ENCODE results near the gene KCNQ1. TPM values are rescaled to one million over a fixed set of nuclear protein-coding genes. Genes with fewer than 3 reads are reported as not detected.

Gene KCNQ1
- total and polyA plus RNA-seq, 2 experiments from 2014 or later, result not detected

GRCh38 chr11:2419638-2420501 lies 24.9 kb upstream of the KCNQ1 start:
- H3K9me2 ChIP-seq (ENCODE audit: insufficient read depth), result no peaks in the 10 kb centered on the region
- no peak for TF ChIP-seq EZH2phosphoT487 (IDR thresholded peaks at IDR 0.05; ENCODE audit: insufficient read depth, low read depth)
- no peak for TF ChIP-seq EZH2 (IDR thresholded peaks at IDR 0.05; ENCODE audit: insufficient read depth, poor library complexity, severe bottlenecking)
- no peak overlapping the region for H3K4me3 ChIP-seq
- no peak overlapping the region for H3K9ac ChIP-seq
- no peak overlapping the region for H3K4me2 ChIP-seq (ENCODE audit: unreplicated experiment)
- no peaks in the 10 kb centered on the region for H3K4me1 ChIP-seq (ENCODE audit: insufficient read depth)
- peak overlapping the region; percentile 74 for H2AFZ ChIP-seq
- in situ Hi-C loops (cut with MboI), result loop anchor here (5.0 to 10.0 kb wide), 2 partner anchors 125 to 218 kb away; no protein-coding TSS in a partner anchor
- WGBS, 2 experiments (ENCODE audit: low coverage in 1 of 2, low lambda C conversion rate in 2 of 2, missing lambda C conversion rate in 2 of 2), result 36 to 38% methylated on average over 30 to 35 of the region's 36 CpGs
- no peak overlapping the region for H3K27ac ChIP-seq
- no peaks in the 10 kb centered on the region for H3K36me3 ChIP-seq (ENCODE audit: low read depth)
- no peaks in the 10 kb centered on the region; the same call in 1 of the 2 replicates for H3K27me3 ChIP-seq (replicated peaks; ENCODE audit: insufficient read depth)
- H4K20me1 ChIP-seq (ENCODE audit: insufficient read depth), result no peaks in the 10 kb centered on the region
- no peaks in the 10 kb centered on the region for H3F3A ChIP-seq (ENCODE audit: insufficient read depth)
- no peaks in the 10 kb centered on the region for H3K79me2 ChIP-seq (ENCODE audit: insufficient read depth)
- H3K9me3 ChIP-seq (ENCODE audit: low read depth), result no peaks in the 10 kb centered on the region
- peak; percentile 89 for DNase-seq

DNA sequence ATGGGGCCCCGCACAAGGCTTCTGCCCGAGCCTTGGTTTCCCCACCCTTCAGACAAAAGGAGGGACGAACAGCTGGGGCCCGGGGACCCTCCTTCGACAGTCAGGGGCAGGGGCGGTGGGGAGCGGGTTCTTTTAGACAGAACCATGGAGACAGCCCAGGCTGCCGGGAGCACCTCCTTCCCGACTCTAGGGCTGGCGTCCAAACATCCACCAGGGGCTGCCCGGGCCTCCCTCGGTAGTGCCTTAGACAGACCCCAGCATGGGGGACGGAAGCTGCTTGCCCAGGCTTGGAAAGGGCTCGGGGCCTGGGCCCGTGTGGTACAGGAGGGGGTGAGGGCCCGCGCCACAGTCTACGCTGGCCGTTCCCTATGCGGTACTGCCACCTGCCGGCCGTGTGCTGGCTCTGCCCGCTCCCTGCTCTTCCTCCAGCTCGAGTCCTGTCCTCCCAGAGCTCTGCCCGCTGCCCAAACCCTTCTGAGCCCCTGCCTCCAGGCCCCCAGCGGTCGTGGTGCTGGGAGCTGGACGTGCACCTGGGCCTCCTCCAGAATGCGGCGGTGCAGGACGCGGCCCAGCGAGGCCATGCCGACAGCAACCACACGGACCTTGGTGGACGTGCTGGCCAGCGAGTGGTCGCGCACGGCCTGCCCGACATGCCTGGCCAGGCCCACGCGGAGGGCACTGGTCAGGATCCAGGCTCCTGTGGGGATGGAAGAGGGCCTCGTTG lies 24.1 kb upstream of the KCNQ1 start:
- Histone ChIP-seq H3K27ac (no peak overlapping the region), H3K4me1 (ENCODE audit: insufficient read depth) (no peaks in the 10 kb centered on the region), H3K79me2 (ENCODE audit: insufficient read depth) (no peaks in the 10 kb centered on the region), H3K4me3 (no peak overlapping the region), H3K36me3 (ENCODE audit: low read depth) (no peaks in the 10 kb centered on the region), H4K20me1 (ENCODE audit: insufficient read depth) (no peaks in the 10 kb centered on the region), H3K27me3 (replicated peaks; ENCODE audit: insufficient read depth) (no peaks in the 10 kb centered on the region; the same call in 1 of the 2 replicates), H3F3A (ENCODE audit: insufficient read depth) (no peaks in the 10 kb centered on the region), H3K9me3 (ENCODE audit: low read depth) (no peaks in the 10 kb centered on the region), H2AFZ (peak overlapping the region; percentile 74), H3K4me2 (ENCODE audit: unreplicated experiment) (no peak overlapping the region), H3K9me2 (ENCODE audit: insufficient read depth) (no peaks in the 10 kb centered on the region), H3K9ac (no peak overlapping the region)
- peak; percentile 85 for DNase-seq
- in situ Hi-C loops (cut with MboI), result loop anchor here (5.0 to 10.0 kb wide), 2 partner anchors 126 to 218 kb away; no protein-coding TSS in a partner anchor
- WGBS, 2 experiments (ENCODE audit: low coverage in 1 of 2, low lambda C conversion rate in 2 of 2, missing lambda C conversion rate in 2 of 2), result 8 to 9% methylated on average over 41 to 44 of the region's 44 CpGs
- no peak for TF ChIP-seq EZH2 (IDR thresholded peaks at IDR 0.05; ENCODE audit: insufficient read depth, poor library complexity, severe bottlenecking)
- TF ChIP-seq EZH2phosphoT487 (IDR thresholded peaks at IDR 0.05; ENCODE audit: insufficient read depth, low read depth), result no peak

GRCh38 chr11:2421226-2421994 lies 23.4 kb upstream of the KCNQ1 start:
- Histone ChIP-seq H3K79me2 (ENCODE audit: insufficient read depth) (no peaks in the 10 kb centered on the region), H4K20me1 (ENCODE audit: insufficient read depth) (no peaks in the 10 kb centered on the region), H3K4me2 (ENCODE audit: unreplicated experiment) (no peak overlapping the region), H3K4me3 (no peak overlapping the region), H3K36me3 (ENCODE audit: low read depth) (no peaks in the 10 kb centered on the region), H3K9me3 (ENCODE audit: low read depth) (no peaks in the 10 kb centered on the region), H3F3A (ENCODE audit: insufficient read depth) (no peaks in the 10 kb centered on the region), H3K9ac (no peak overlapping the region), H3K9me2 (ENCODE audit: insufficient read depth) (no peaks in the 10 kb centered on the region), H3K4me1 (ENCODE audit: insufficient read depth) (no peaks in the 10 kb centered on the region), H3K27ac (no peak overlapping the region), H2AFZ (no peak overlapping the region), H3K27me3 (replicated peaks; ENCODE audit: insufficient read depth) (no peaks in the 10 kb centered on the region; the same call in 1 of the 2 replicates)
- TF ChIP-seq EZH2phosphoT487 (IDR thresholded peaks at IDR 0.05; ENCODE audit: insufficient read depth, low read depth) (no peak), EZH2 (IDR thresholded peaks at IDR 0.05; ENCODE audit: insufficient read depth, poor library complexity, severe bottlenecking) (no peak)
- DNase-seq, result no peak
- 41 to 45% methylated on average over 18 to 19 of the region's 19 CpGs for WGBS, 2 experiments (ENCODE audit: low coverage in 1 of 2, low lambda C conversion rate in 2 of 2, missing lambda C conversion rate in 2 of 2)
- in situ Hi-C loops (cut with MboI), result loop anchor here (5.0 to 10.0 kb wide), 2 partner anchors 127 to 219 kb away; no protein-coding TSS in a partner anchor

DNA sequence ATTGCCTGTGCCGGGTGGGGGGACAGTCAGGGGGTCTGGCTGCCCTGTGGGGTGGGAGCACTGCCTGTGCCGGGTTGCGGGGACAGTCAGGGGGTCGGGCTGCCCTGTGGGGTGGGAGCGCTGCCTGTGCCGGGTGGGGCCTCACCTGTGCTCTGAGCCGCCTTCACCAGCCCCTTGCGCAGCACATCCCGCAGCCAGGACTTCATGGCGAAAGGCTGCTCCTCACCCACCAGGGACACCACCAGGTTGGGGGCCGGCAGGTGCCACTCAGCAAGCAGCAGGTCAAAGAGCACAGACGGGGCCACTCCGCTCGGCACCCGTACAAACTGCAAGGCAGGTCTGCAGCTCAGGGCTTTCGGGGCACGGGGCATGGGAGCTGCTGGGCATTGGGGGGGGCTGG lies 22.8 kb upstream of the KCNQ1 start:
- Histone ChIP-seq H3K79me2 (ENCODE audit: insufficient read depth) (no peaks in the 10 kb centered on the region), H3K9me3 (ENCODE audit: low read depth) (no peaks in the 10 kb centered on the region), H2AFZ (no peak overlapping the region), H3K36me3 (ENCODE audit: low read depth) (no peaks in the 10 kb centered on the region), H4K20me1 (ENCODE audit: insufficient read depth) (no peaks in the 10 kb centered on the region), H3K4me1 (ENCODE audit: insufficient read depth) (no peaks in the 10 kb centered on the region), H3K9me2 (ENCODE audit: insufficient read depth) (no peaks in the 10 kb centered on the region), H3K27ac (no peak overlapping the region), H3K4me2 (ENCODE audit: unreplicated experiment) (no peak overlapping the region), H3K27me3 (replicated peaks; ENCODE audit: insufficient read depth) (no peaks in the 10 kb centered on the region), H3K9ac (no peak overlapping the region), H3K4me3 (no peak overlapping the region), H3F3A (ENCODE audit: insufficient read depth) (no peaks in the 10 kb centered on the region)
- TF ChIP-seq EZH2 (IDR thresholded peaks at IDR 0.05; ENCODE audit: insufficient read depth, poor library complexity, severe bottlenecking) (no peak), EZH2phosphoT487 (IDR thresholded peaks at IDR 0.05; ENCODE audit: insufficient read depth, low read depth) (no peak)
- WGBS, 2 experiments (ENCODE audit: low coverage in 1 of 2, low lambda C conversion rate in 2 of 2, missing lambda C conversion rate in 2 of 2), result 57 to 66% methylated on average over 11 to 17 of the region's 17 CpGs
- no peak for DNase-seq
- in situ Hi-C loops (cut with MboI), result loop anchor here (5.0 to 10.0 kb wide), 2 partner anchors 127 to 220 kb away; no protein-coding TSS in a partner anchor
